Medulla oblongata (tissue), 1 donor: ENCODE data around the gene SHISAL1.
"Not testable (repeated sequence)": the region's sequence is repeated elsewhere in the genome, so short reads cannot be mapped to it uniquely, and the experiment has no call there.

Experiments
- DNase-seq: peaks from one replicate; pipeline ENCODE4 v3.0.0-alpha.2; 2015; ENCODE audit errors: extremely low spot score

Gene SHISAL1

GRCh38 chr22:44302363-44302762, 10.4 kb downstream of the SHISAL1 start:
- DNase-seq: not testable (repeated sequence)

DNA sequence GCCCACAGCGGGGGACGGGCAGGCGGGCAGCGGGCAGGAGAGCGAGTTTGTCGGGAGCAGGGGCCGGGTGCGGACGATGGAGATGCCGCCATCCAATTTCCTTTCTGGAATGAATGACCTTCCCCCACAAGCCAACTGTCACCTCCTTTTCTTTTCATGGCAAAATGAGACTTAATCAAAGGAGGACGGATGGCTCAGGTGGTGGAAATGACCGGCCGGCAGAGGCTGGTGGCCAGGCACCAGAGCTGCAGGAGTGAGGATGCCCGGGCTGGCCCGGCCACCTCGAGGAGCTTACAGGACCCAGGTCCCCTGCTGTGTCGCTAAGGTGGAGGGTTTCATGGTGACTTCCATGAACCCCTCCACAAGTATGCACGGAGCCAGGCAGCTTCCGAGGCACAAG, 11.7 kb downstream of the SHISAL1 start:
- no peak for DNase-seq

- no peak for DNase-seq
Measured at GRCh38 chr22:44299124-44299523, 13.6 kb downstream of the SHISAL1 start.

DNA sequence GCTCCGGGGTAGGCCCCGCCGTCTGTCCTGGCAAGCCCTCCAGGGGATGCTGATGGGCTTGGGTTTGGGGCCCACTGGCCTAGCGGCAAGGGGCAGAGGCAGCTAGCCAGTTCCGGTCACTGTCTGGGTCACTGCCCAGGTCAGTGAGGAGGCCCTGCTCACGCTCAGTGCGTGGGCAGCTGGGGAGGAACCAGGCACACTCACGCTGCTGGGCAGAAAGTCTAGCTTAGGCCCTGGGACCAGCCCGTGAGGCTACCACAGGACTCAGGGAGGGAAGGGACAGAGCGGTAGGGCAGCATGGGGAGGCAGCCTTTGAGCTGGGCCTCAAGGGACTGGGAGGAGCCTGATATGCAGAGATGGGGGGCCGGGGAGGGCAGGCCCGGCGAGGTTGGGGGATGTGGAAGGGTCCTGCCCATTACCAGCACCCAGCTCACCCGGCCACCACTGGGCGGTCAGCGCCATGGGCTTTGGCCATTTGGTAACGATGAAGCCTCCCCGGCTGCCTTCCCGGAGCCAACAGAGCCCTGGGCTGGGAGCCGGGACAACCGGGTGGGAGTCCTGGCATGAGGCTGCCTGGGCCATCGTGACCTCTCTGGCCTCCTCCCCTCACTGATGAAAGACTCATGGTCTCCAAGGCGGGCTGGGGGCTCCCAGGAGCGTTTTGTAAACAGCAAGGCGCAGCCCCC, 14.2 kb downstream of the SHISAL1 start:
- DNase-seq: no peak

DNA sequence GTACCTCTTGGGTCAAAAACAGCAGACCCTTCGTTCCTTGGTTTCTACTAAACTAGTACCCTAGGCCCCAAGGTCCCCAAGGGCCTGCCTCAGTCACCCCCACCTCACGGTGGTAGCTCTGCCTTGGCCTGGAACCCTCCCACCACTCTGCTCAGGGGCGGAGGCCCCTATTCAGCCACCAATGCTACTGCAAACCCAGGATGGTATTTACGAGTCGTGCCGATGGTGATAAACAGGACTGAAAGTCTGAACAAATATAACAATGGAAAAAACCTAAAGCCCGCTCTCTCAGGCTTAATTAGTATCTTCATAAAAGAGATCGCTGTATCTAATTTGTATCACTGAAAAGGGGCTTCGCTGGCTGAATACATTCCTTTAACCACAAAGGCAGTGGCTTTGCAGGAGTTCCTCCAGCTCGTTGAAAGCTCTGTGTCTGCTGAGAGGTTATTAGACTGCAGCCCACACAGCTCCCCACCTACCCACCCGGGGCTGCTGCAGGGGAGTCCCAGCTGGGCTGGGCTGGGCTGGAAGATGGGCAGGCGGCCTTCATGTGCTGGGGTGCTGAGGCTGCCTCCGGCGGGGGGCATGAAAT, 15.2 kb downstream of the SHISAL1 start:
- DNase-seq: no peak

DNA sequence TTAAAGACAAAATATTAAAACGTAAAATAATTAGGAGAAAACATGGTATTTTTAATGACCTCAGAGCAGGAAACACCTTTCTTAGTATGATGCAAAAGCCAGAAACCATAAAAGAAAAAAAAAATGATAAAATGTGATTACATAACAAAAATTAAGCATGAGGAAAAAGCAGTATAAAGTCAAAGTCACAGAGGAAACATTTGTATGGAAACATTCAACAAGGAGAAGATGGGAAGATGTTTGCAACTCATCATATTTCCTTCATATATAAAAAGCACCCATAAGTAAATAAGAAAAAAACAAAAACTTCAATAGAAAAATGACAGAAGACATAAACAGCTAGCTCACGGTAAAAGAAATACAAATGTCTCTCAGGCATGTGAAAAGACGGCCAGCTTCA, 17.3 kb downstream of the SHISAL1 start:
- DNase-seq: no peak

- no peak for DNase-seq
Measured at GRCh38 chr22:44293876-44294275, 18.9 kb downstream of the SHISAL1 start.

- no peak for DNase-seq
Measured at GRCh38 chr22:44293034-44293433, 19.7 kb downstream of the SHISAL1 start.

DNA sequence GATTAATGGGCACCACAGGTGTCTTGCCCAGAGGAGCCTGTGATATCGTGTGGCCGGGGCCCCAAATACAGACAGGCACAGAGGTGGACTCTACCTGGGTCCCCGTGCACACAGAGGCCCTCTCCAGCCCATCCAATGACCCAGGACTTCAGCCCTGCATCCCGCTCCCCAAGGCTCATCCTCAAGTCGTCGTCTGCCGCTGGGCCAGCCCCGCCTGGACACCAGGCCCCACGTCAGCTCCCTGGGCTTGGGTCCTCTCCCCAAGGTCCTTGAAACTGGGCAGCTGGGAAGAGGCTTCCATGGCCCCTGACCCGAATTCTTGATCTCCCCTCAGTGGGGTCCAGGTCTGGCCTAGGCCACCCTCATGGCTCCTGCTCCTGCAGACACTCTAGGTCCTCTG, 20.2 kb downstream of the SHISAL1 start:
- DNase-seq: no peak

DNA sequence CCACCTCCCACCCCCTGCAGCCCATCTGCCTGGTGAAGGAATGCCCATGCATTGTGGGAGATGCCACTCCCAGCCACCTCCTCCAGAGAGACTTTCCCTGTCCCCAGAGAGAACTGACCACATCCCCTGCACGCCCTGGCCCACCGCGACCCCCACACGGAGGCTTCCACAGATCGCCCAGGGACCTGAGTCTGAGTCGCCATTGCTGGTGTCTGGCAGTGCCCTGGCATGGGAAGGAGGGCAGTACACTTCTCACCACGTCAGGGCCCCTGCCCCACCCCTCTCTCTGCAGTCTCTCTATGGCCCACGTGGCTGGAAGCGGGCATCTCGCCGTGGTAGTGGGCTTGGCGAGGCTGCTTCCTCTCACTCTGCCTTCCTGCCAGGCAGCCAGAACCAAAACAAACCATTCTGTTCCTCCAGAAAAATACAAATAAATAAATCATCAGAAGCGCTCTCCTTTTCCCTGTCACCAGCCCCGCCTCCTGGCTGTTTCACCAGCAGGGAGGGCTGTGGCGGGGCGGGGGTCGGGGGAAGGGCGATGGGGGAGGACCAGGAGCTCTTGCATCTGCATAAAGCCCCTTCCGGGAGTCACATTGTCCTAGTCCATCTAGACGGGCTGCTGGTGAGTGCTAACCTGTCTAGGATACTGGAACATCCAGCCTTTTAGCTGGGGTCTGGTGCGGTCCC, 20.9 kb downstream of the SHISAL1 start:
- no peak for DNase-seq

- no peak for DNase-seq
Measured at GRCh38 chr22:44291265-44291664, 21.5 kb downstream of the SHISAL1 start.

- DNase-seq: no peak
Measured at GRCh38 chr22:44289414-44290171, 23.2 kb downstream of the SHISAL1 start.

GRCh38 chr22:44288913-44289312, 23.8 kb downstream of the SHISAL1 start:
- no peak for DNase-seq

DNA sequence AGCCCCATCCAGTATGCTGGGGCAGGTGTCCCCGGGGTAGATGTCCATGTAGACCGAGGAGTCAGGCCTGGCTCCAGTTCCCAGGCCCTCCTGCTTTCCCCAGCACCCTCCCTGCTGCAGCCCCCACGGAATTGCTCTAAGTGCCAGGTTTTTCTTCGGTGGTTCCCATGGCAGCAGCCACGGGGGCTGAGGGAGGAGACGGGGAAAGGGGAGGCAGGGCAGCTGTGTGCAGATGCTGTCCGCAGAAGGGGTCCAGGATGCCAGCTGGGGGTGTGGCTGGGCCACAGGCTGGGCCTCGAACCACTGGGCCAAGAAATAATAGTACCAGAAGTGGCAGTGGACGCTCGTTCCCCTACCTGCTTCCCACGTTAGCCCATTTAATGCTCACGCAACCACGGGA, 25.0 kb downstream of the SHISAL1 start:
- no peak for DNase-seq

GRCh38 chr22:44287121-44287693, 25.5 kb downstream of the SHISAL1 start:
- no peak for DNase-seq

GRCh38 chr22:44286646-44287045, 26.1 kb downstream of the SHISAL1 start:
- DNase-seq: no peak

DNA sequence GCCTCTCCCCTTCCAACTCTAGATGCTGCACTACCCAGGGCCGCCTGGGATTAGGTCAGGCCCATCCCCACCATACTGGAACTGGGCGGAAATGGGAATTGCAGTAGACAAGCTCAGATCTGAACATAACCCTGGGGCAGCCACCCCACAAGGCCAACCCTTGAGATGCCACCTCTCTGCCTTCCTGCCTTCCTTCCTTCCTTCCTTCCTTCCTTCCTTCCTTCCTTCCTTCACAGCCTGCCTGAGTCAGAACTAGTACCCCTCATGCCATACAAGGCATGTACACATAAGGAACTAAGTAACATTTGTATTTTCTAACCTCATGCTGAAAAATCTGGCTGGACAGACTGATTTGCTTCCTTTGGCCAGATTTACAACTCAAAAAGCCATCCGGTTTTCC, 28.0 kb downstream of the SHISAL1 start:
- no peak for DNase-seq

- no peak for DNase-seq
Measured at GRCh38 chr22:44281768-44282637, 30.7 kb downstream of the SHISAL1 start.

GRCh38 chr22:44280665-44281188, 32.0 kb downstream of the SHISAL1 start:
- DNase-seq: no peak

DNA sequence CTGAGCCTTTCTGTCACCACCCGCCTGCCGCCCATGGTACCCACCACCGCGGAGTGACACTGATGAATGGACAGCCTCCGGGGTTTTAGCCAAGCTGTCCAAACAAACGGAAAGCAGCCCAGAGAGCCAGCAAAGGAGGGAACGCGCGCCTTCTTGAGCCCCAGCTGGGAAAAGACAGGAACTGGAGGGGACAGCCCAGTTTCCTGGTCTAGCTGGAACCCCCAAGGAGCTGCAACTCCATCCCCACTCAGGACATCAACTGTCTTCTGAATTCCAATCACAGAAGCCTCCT, 33.7 kb downstream of the SHISAL1 start:
- DNase-seq: peak; percentile 3
